A549 (cell line): Measurements from ENCODE around the gene CMBL. TPM values are rescaled to one million over a fixed set of nuclear protein-coding genes. Genes with fewer than 3 reads are reported as not detected.

Source experiments
- ATAC-seq, 2 experiments: fragments of 200-7000 bp in 1 of 2; fragments of >200 bp in 1 of 2; cut with Nextera tagmentation in 1 of 2; cut with Tn5 transposase in 1 of 2; 3 replicates each; pipeline versions ENCODE4 v1.8.0 to v1.9.1; 2018 to 2020; ENCODE audit warnings: mild to moderate bottlenecking in 1 of 2, moderate library complexity in 1 of 2
- CTCF ChIA-PET: fragments of 300-600 bp; sonication (Branson Sonifier 250); formaldehyde crosslinking; extraction: SDS; loops from one replicate; lab custom pipeline; 2021; ENCODE audit warnings: antibody characterized with exemption, inconsistent platforms; lab: Yijun Ruan, JAX
- POLR2A ChIA-PET: fragments of 350-600 bp; formaldehyde crosslinking; extraction: SDS; loops from one replicate; lab custom pipeline; 2021; ENCODE audit warnings: antibody characterized with exemption, inconsistent platforms; lab: Yijun Ruan, JAX
- DNase-seq, 2 experiments: peaks; one replicate each; pipeline versions ENCODE4 v3.0.0 to v3.0.0-alpha.2; 2011 to 2016; ENCODE audit warnings: low read depth in 1 of 2, low spot score in 1 of 2
- FAIRE-seq: peaks from 2 replicates; lab custom pipeline; 2011; peaks lifted over from hg19 to GRCh38; lab: Jason Lieb, UNC
- H3K27ac ChIP-seq, 2 experiments: fragments of >200 bp; sonication (Bioruptor Twin); formaldehyde crosslinking; 3 replicates each; pipeline ENCODE4 v1.5.1; 2016 to 2017
- H3K4me1 ChIP-seq: fragments of >200 bp; sonication (Bioruptor Twin); formaldehyde crosslinking; 3 replicates; pipeline ENCODE4 v1.6.1; 2016
- H3K4me2 ChIP-seq: fragments of >200 bp; sonication (Bioruptor Twin); formaldehyde crosslinking; 3 replicates; pipeline ENCODE4 v1.6.1; 2016
- H3K4me3 ChIP-seq: fragments of >200 bp; sonication (Bioruptor Twin); formaldehyde crosslinking; 3 replicates; pipeline ENCODE4 v1.5.1; 2016
- H3K9me3 ChIP-seq: fragments of >200 bp; sonication (Bioruptor Twin); formaldehyde crosslinking; 3 replicates; pipeline ENCODE4 v1.6.1; 2016
- BCL3 ChIP-seq: fragments of >200 bp; sonication (Bioruptor Twin); formaldehyde crosslinking; IDR thresholded peaks from 3 replicates; pipeline ENCODE4 v1.6.1; 2016
- CBX8 ChIP-seq: fragments of 200-600 bp; sonication (generic); IDR thresholded peaks from 2 replicates; pipeline ENCODE4 v1.6.1; 2016
- CHD4 ChIP-seq: fragments of 200-600 bp; sonication (generic); IDR thresholded peaks from 2 replicates; pipeline ENCODE4 v1.6.1; 2016; ENCODE audit warnings: antibody characterized with exemption, mild to moderate bottlenecking, borderline replicate concordance
- E2F6 ChIP-seq: IDR thresholded peaks from 2 replicates; pipeline ENCODE4 v1.6.1; 2012; ENCODE audit warnings: low read depth, borderline replicate concordance
- EHMT2 ChIP-seq: fragments of 200-600 bp; sonication (generic); IDR thresholded peaks from 2 replicates; pipeline ENCODE4 v1.6.1; 2016; ENCODE audit warnings: antibody characterized with exemption, low read depth, mild to moderate bottlenecking, moderate library complexity
- ELK1 ChIP-seq: fragments of 150-350 bp; IDR thresholded peaks from 2 replicates; pipeline ENCODE4 v1.6.1; 2014; ENCODE audit warnings: low read depth, mild to moderate bottlenecking, low read length
- FOSB ChIP-seq: fragments of 250-450 bp; sonication (Bioruptor Pico); IDR thresholded peaks from 2 replicates; pipeline ENCODE4 v1.5.0; 2020; ENCODE audit warnings: mild to moderate bottlenecking, moderate library complexity
- GATA3 ChIP-seq: IDR thresholded peaks from 2 replicates; pipeline ENCODE4 v1.6.1; 2012; ENCODE audit warnings: borderline replicate concordance
- HDAC2 ChIP-seq: fragments of 200-600 bp; sonication (generic); IDR thresholded peaks from 2 replicates; pipeline ENCODE4 v1.6.1; 2016
- HEYL ChIP-seq: fragments of 250-450 bp; sonication (Bioruptor Pico); IDR thresholded peaks from 2 replicates; pipeline ENCODE4 v1.8.0; 2021; ENCODE audit warnings: mild to moderate bottlenecking, moderate library complexity
- HOXB13 ChIP-seq: fragments of 250-450 bp; sonication (Bioruptor Pico); IDR thresholded peaks from 2 replicates; pipeline ENCODE4 v1.5.0; 2020; ENCODE audit warnings: low read depth, mild to moderate bottlenecking, moderate library complexity
- JUNB ChIP-seq: fragments of >200 bp; sonication (Bioruptor Twin); formaldehyde crosslinking; IDR thresholded peaks from 2 replicates; pipeline ENCODE4 v1.6.1; 2016
- KDM1A ChIP-seq: fragments of 200-600 bp; sonication (generic); IDR thresholded peaks from 2 replicates; pipeline ENCODE4 v1.6.1; 2016; ENCODE audit warnings: low read depth, mild to moderate bottlenecking
- MAFK ChIP-seq: fragments of 450-650 bp; IDR thresholded peaks from 2 replicates; pipeline ENCODE4 v1.6.1; 2014; ENCODE audit not compliant: partially characterized antibody
- MYC ChIP-seq: IDR thresholded peaks from 2 replicates; pipeline ENCODE4 v1.6.1; 2012; ENCODE audit warnings: mild to moderate bottlenecking, inconsistent platforms, low read length, improper control_type of control experiment, borderline replicate concordance
- NPAS2 ChIP-seq: fragments of 250-450 bp; sonication (Bioruptor Pico); IDR thresholded peaks from 2 replicates; pipeline ENCODE4 v1.8.0; 2022; ENCODE audit warnings: mild to moderate bottlenecking, moderate library complexity, borderline replicate concordance
- NR3C1 ChIP-seq: fragments of >200 bp; sonication (Bioruptor Twin); formaldehyde crosslinking; IDR thresholded peaks from 3 replicates; pipeline ENCODE4 v1.6.1; 2017
- PBX3 ChIP-seq: IDR thresholded peaks from 2 replicates; pipeline ENCODE4 v1.6.1; 2012
- PHF8 ChIP-seq: fragments of 200-600 bp; sonication (generic); IDR thresholded peaks from 2 replicates; pipeline ENCODE4 v1.6.1; 2016; ENCODE audit warnings: low read depth, mild to moderate bottlenecking, antibody characterized with exemption, moderate library complexity, borderline replicate concordance
- RCOR1 ChIP-seq: fragments of 150-350 bp; IDR thresholded peaks from 2 replicates; pipeline ENCODE4 v1.6.1; 2014; ENCODE audit warnings: antibody characterized with exemption, low read length, low read depth
- REST ChIP-seq: fragments of 200-600 bp; sonication (generic); IDR thresholded peaks from 2 replicates; pipeline ENCODE4 v1.6.1; 2016; ENCODE audit warnings: antibody characterized with exemption, mild to moderate bottlenecking, moderate library complexity
- RFX5 ChIP-seq: fragments of 450-650 bp; IDR thresholded peaks from 2 replicates; pipeline ENCODE4 v1.7.1; 2014; ENCODE audit warnings: antibody characterized with exemption, mild to moderate bottlenecking, moderate library complexity
- SMC3 ChIP-seq: fragments of >200 bp; sonication (Bioruptor Twin); formaldehyde crosslinking; IDR thresholded peaks from 3 replicates; pipeline ENCODE4 v1.6.1; 2018; ENCODE audit warnings: inconsistent platforms
- SREBF2 ChIP-seq: fragments of 450-650 bp; IDR thresholded peaks from 2 replicates; pipeline ENCODE4 v1.6.1; 2014; ENCODE audit warnings: mild to moderate bottlenecking, moderate library complexity
- USF2 ChIP-seq: fragments of 450-650 bp; IDR thresholded peaks from 2 replicates; pipeline ENCODE4 v1.6.1; 2014; ENCODE audit warnings: antibody characterized with exemption
- ZC3H11A ChIP-seq: fragments of 450-650 bp; IDR thresholded peaks from 2 replicates; pipeline ENCODE4 v1.6.1; 2014; ENCODE audit warnings: antibody characterized with exemption, mild to moderate bottlenecking
- WGBS: methylation state at CpG from one replicate; pipeline ENCODE4 v1.1.6; 2017; ENCODE audit errors: missing lambda C conversion rate; 5-methylcytosine and 5-hydroxymethylcytosine counted together
- polyA plus RNA-seq, 4 experiments: library from polyadenylated mRNA; depleted of rRNA in 3 of 4; stranded (reverse); fragments of >200 nt; fragmentation: RNase III in 1 of 4; extraction: RNeasy Plus Mini Kit Qiagen cat#74134 plus additional on column Dnase treatment in 1 of 4; gene quantifications; 2 replicates in 3 of 4; 3 replicates in 1 of 4; pipeline ENCODE4 v1.2.3, GENCODE V29; 2011 to 2017

CMBL gene
- polyA plus RNA-seq, 2 of the 4 experiments (the other 2 are of a cell fraction), result 23.5 to 32.6 TPM

GRCh38 chr5:10339058-10339811 is 31.5 kb upstream of the CMBL start:
- Histone ChIP-seq H3K4me1 (0 out of 3 replicates have a peak, but pooled peaks cover under 1% of the 10 kb centered on the region), H3K4me2 (no peak overlapping the region), H3K27ac (no peak overlapping the region), H3K4me3 (no peak overlapping the region), H3K9me3 (no peaks in the 10 kb centered on the region)
- no peak for ATAC-seq
- POLR2A ChIA-PET, result no interaction called here
- WGBS, result 71% methylated on average over 17 of the region's 19 CpGs
- FAIRE-seq, result no peak
- DNase-seq, result no peak
- CTCF ChIA-PET, result interaction anchor here (1.1 kb wide), 2 partner anchors 8 to 85 kb away, joined by 3 read pairs; no protein-coding TSS in a partner anchor
- no peak for TF ChIP-seq GATA3
- TF ChIP-seq REST, result no peak
- no peak for TF ChIP-seq RFX5
- TF ChIP-seq HDAC2, result no peak
- TF ChIP-seq HEYL (CRISPR knock-in tag), result no peak
- no peak for TF ChIP-seq PHF8
- no peak for TF ChIP-seq SREBF2
- TF ChIP-seq NR3C1, result no peak
- no peak for TF ChIP-seq CBX8
- no peak for TF ChIP-seq CHD4
- TF ChIP-seq FOSB (CRISPR knock-in tag), result no peak
- no peak for TF ChIP-seq PBX3
- no peak for TF ChIP-seq HOXB13 (CRISPR knock-in tag)
- TF ChIP-seq NPAS2 (CRISPR knock-in tag), result no peak
- no peak for TF ChIP-seq MYC
- TF ChIP-seq KDM1A, result no peak

- no peak for DNase-seq
- Histone ChIP-seq H3K4me2 (no peak overlapping the region), H3K4me1 (peaks cover 4% of the 10 kb centered on the region; the same call in 1 of the 3 replicates), H3K4me3 (no peak overlapping the region), H3K27ac (no peak overlapping the region), H3K9me3 (no peaks in the 10 kb centered on the region)
- POLR2A ChIA-PET, result no interaction called here
- FAIRE-seq, result no peak
- CTCF ChIA-PET, result interaction anchor here (1.1 to 1.5 kb wide), 2 partner anchors 21 to 86 kb away, joined by 3 to 5 read pairs; no protein-coding TSS in a partner anchor
- ATAC-seq, result no peak
- 87% methylated on average over 2 of the region's 2 CpGs for WGBS
- TF ChIP-seq JUNB (no peak), ZC3H11A (no peak), USF2 (no peak), MAFK (no peak), EHMT2 (no peak), ELK1 (no peak), BCL3 (no peak), SMC3 (no peak), E2F6 (no peak), RCOR1 (no peak)
Observed at GRCh38 chr5:10338686-10339057, 31.0 kb upstream of the CMBL start.
